RWPE2 (cell line): ENCODE data around the gene BDH1.
"Not testable (repeated sequence)": the region's sequence is repeated elsewhere in the genome, so short reads cannot be mapped to it uniquely, and the experiment has no call there.

Source experiments
- ATAC-seq: fragments of 200-7000 bp; cut with Tn5 transposase; 3 replicates; pipeline ENCODE4 v1.9.1; 2021; ENCODE audit warnings: low read depth
- DNase-seq: peaks from one replicate; pipeline ENCODE4 v3.0.0-alpha.2; 2020; ENCODE audit warnings: low spot score
- H3K27ac ChIP-seq: fragments of 450-650 bp; 2 replicates; pipeline ENCODE4 v1.5.1; 2017; ENCODE audit warnings: mild to moderate bottlenecking; ENCODE audit not compliant: poor library complexity, severe bottlenecking
- H3K27me3 ChIP-seq: fragments of 250-450 bp; sonication (Bioruptor Pico); 2 replicates; pipeline ENCODE4 v1.5.1; 2021; ENCODE audit warnings: mild to moderate bottlenecking, moderate library complexity; ENCODE audit not compliant: insufficient read depth, poor library complexity, severe bottlenecking
- H3K36me3 ChIP-seq: fragments of 250-450 bp; sonication (Bioruptor Pico); 2 replicates; pipeline ENCODE4 v1.5.1; 2020; ENCODE audit warnings: low read depth, mild to moderate bottlenecking, moderate library complexity
- H3K4me1 ChIP-seq: fragments of 250-450 bp; sonication (Bioruptor Pico); 2 replicates; pipeline ENCODE4 v1.5.1; 2021; ENCODE audit warnings: mild to moderate bottlenecking, moderate library complexity; ENCODE audit not compliant: insufficient read depth, poor library complexity, severe bottlenecking
- H3K4me3 ChIP-seq: fragments of 250-450 bp; sonication (Bioruptor Pico); 2 replicates; pipeline ENCODE4 v1.5.1; 2021; ENCODE audit warnings: mild to moderate bottlenecking, moderate library complexity; ENCODE audit not compliant: severe bottlenecking
- H3K9me3 ChIP-seq: fragments of 250-450 bp; sonication (Bioruptor Pico); 2 replicates; pipeline ENCODE4 v1.5.1; 2021; ENCODE audit warnings: mild to moderate bottlenecking, moderate library complexity; ENCODE audit not compliant: severe bottlenecking
- TF ChIP-seq, protein P1 (sequence below): fragments of 450-650 bp; IDR thresholded peaks from one replicate; pipeline ENCODE4 v1.5.1; 2017; ENCODE audit warnings: mild to moderate bottlenecking, moderate library complexity; ENCODE audit not compliant: poor library complexity, severe bottlenecking

The BDH1 gene

DNA sequence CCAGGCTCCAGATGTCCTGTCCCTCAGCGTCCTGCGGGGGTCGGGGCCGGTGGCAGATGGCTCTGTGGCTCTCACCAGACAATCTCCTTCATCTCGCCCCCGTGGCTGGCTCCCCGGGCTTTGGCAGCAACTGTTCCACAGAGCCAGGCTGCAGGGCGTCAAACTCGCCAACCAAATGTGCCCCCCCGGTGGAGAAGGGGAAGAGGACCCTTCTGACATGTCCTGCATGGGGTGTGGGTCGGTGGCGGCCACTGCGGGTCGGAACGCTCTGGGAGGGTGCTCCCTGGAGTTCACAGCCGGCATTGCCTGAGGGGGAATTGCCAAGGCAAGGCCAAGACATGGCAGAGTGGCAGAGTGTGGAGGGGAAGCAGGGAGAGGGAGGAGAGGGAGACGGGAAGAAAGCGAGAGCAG, 36.0 kb downstream of the BDH1 start:
- Histone ChIP-seq H3K27ac (peak overlapping the region; percentile 39), H3K4me1 (peaks cover 16% of the 10 kb centered on the region), H3K27me3 (no peaks in the 10 kb centered on the region), H3K36me3 (no peaks in the 10 kb centered on the region), H3K4me3 (no peak overlapping the region), H3K9me3 (no peaks in the 10 kb centered on the region)
- TF ChIP-seq, protein P1, sequence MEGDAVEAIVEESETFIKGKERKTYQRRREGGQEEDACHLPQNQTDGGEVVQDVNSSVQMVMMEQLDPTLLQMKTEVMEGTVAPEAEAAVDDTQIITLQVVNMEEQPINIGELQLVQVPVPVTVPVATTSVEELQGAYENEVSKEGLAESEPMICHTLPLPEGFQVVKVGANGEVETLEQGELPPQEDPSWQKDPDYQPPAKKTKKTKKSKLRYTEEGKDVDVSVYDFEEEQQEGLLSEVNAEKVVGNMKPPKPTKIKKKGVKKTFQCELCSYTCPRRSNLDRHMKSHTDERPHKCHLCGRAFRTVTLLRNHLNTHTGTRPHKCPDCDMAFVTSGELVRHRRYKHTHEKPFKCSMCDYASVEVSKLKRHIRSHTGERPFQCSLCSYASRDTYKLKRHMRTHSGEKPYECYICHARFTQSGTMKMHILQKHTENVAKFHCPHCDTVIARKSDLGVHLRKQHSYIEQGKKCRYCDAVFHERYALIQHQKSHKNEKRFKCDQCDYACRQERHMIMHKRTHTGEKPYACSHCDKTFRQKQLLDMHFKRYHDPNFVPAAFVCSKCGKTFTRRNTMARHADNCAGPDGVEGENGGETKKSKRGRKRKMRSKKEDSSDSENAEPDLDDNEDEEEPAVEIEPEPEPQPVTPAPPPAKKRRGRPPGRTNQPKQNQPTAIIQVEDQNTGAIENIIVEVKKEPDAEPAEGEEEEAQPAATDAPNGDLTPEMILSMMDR: no peak
- ATAC-seq (no peak), DNase-seq (no peak)

DNA sequence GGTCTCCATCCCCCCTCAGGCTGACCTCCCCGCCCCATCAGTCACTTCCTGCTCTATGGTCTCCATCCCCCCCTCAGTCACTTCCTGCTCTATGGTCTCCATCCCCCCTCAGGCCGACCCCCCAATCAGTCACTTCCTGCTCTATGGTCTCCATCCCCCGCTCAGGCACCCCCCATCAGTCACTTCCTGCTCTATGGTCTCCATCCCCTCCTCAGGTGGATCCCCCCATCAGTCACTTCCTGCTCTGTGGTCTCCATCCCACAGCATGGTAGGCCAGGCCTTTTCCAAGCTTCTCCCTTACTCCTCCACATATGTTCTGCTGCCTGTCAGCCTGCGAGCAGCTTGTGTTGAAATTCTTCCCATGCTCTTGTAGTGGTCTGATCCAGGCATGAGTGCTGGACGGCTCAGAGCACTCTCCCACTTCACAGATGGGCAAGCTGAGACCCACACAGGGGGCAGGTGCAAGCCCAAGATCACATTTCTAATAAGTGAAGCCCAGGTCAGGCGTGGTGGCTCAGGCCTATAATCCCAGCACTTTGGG, 36.8 kb downstream of the BDH1 start:
- Histone ChIP-seq H3K4me1 (peaks cover 24% of the 10 kb centered on the region), H3K4me3 (no peak overlapping the region), H3K36me3 (no peaks in the 10 kb centered on the region), H3K27ac (peak overlapping the region; percentile 39), H3K9me3 (no peaks in the 10 kb centered on the region), H3K27me3 (no peaks in the 10 kb centered on the region)
- DNase-seq (no peak), ATAC-seq (no peak)
- TF ChIP-seq, protein P1: no peak

DNA sequence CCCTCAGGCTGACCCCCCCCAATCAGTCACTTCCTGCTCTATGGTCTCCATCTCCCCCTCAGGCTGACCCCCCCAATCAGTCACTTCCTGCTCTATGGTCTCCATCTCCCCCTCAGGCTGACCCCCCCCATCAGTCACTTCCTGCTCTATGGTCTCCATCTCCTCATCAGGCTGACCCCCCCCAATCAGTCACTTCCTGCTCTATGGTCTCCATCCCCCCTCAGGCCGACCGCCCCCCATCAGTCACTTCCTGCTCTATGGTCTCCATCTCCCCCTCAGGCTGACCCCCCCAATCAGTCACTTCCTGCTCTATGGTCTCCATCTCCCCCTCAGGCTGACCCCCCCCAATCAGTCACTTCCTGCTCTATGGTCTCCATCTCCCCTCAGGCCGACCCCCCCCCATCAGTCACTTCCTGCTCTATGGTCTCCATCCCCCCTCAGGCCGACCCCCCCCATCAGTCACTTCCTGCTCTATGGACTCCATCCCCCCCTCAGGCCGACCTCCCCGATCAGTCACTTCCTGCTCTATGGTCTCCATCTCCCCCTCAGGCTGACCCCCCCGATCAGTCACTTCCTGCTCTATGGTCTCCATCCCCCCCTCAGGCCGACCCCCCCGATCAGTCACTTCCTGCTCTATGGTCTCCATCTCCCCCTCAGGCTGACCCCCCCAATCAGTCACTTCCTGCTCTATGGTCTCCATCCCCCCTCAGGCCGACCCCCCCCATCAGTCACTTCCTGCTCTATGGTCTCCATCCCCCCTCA, 37.7 kb downstream of the BDH1 start:
- not testable (repeated sequence) for H3K4me3 ChIP-seq, ATAC-seq, H3K27ac ChIP-seq, H3K9me3 ChIP-seq, H3K36me3 ChIP-seq, H3K27me3 ChIP-seq, DNase-seq
- H3K4me1 ChIP-seq: peaks cover 24% of the 10 kb centered on the region

DNA sequence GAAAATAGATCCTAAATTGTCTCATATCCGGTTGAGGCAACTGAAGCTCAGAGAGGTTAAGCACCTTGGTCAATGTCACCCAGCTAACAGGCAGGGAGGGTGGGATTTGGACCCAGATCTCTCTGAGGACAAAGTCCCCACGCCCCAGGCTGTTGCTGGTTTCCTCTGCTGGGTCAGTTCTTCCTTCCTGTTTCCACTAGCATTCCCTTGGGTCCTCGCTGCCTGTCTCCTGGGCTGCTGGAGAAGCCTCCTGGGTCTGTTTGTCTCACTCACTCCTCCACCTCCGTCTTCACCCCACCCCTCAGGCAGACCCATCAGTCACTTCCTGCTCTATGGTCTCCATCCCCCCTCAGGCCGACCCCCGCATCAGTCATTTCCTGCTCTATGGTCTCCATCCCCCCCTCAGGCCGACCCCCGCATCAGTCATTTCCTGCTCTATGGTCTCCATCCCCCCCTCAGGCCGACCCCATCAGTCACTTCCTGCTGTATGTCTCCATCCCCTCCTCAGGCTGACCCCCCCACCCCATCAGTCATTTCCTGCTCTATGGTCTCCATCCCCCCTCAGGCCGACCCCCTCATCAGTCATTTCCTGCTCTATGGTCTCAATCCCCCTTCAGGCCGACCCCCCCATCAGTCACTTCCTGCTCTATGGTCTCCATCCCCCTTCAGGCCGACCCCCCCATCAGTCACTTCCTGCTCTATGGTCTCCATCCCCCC, 38.7 kb downstream of the BDH1 start:
- DNase-seq, H3K4me3 ChIP-seq, H3K36me3 ChIP-seq, H3K9me3 ChIP-seq, H3K27me3 ChIP-seq: not testable (repeated sequence)
- H3K4me1 ChIP-seq: peaks cover 24% of the 10 kb centered on the region
- peak; percentile 46 for ATAC-seq
- peak overlapping the region; percentile 94 for H3K27ac ChIP-seq

- ATAC-seq (peak; percentile 89), DNase-seq (peak; percentile 97)
- no peaks in the 10 kb centered on the region for H3K9me3 ChIP-seq
- H3K27ac ChIP-seq: peak overlapping the region; percentile 94
- TF ChIP-seq, protein P1: no peak
- no peaks in the 10 kb centered on the region for H3K36me3 ChIP-seq
- no peaks in the 10 kb centered on the region for H3K27me3 ChIP-seq
- H3K4me1 ChIP-seq: peaks cover 24% of the 10 kb centered on the region
- no peak overlapping the region for H3K4me3 ChIP-seq
Measured at GRCh38 chr3:197516517-197516889, 39.3 kb downstream of the BDH1 start.
